Gastrocnemius medialis (tissue), 4 donors: ENCODE data around the gene ASTN2.

Source experiments
- CTCF ChIP-seq, 5 experiments: fragments of 450-650 bp in 3 of 5; fragments of 200-600 bp in 2 of 5; sonication (generic) in 2 of 5; IDR thresholded peaks in 4 of 5; conservative IDR thresholded peaks in 1 of 5; 1 replicate in 4 of 5; 2 replicates in 1 of 5; pipeline ENCODE4 v1.5.1; 2016 to 2019; ENCODE audit warnings: antibody characterized with exemption in 5 of 5, mild to moderate bottlenecking in 3 of 5, moderate library complexity in 3 of 5
- POLR2A ChIP-seq, 2 donors: fragments of 450-650 bp; IDR thresholded peaks; one replicate each; pipeline ENCODE4 v1.6.1; 2017; ENCODE audit warnings: antibody characterized with exemption in 2 of 2, mild to moderate bottlenecking in 2 of 2, moderate library complexity in 2 of 2

DNA sequence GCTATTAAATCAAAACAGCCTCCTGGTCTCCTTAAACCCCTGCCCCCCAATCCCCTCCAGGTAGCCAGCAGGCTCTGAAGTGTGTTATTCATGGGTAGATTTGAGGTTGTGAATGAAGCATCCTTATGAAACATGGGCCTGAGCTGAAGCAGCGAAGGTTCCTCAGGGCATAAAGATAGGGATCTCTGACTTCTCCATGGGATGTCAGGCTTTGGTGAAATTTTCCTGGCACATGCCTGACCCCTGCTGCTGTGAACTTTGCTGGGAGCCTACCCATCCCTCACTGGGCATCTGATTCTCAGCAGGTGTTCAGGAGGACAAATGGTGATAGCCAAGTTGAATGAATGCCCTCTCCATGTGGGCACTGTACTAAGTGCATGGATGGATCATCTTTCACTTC, 250.3 kb downstream of the ASTN2 start:
- TF ChIP-seq CTCF (IDR thresholded peaks at IDR 0.05 in 4 of 5, conservative IDR thresholded peaks at IDR 0.05 in 1 of 5) (no peak), POLR2A (IDR thresholded peaks at IDR 0.05) (no peak)
